Lung (tissue), 12 donors: ENCODE measurements around the gene KIF26A. TPM values are rescaled to one million over a fixed set of nuclear protein-coding genes. Genes with fewer than 3 reads are reported as not detected.

Source experiments
- ATAC-seq: fragments of 200-7000 bp; cut with Tn5 transposase; one replicate; pipeline ENCODE4 v1.9.1; 2020; ENCODE audit warnings: moderate number of reproducible peaks; ENCODE audit not compliant: insufficient read depth, low FRiP score
- DNase-seq, 3 donors: peaks; one replicate each; pipeline ENCODE4 v3.0.0-alpha.2; 2013 to 2017
- H3K27ac ChIP-seq, 2 donors: one replicate each; pipeline ENCODE4 v1.5.1; 2013; ENCODE audit warnings: mild to moderate bottlenecking in 2 of 2, moderate library complexity in 2 of 2, control low read depth in 1 of 2, inconsistent platforms in 1 of 2, low read depth in 1 of 2, low read length in 1 of 2
- H3K27me3 ChIP-seq, 3 donors: one replicate each; pipeline ENCODE4 v1.5.1; 2013; ENCODE audit warnings: low read length in 2 of 3; ENCODE audit not compliant: control insufficient read depth in 3 of 3, insufficient read depth in 3 of 3
- H3K36me3 ChIP-seq, 4 donors: one replicate each; pipeline ENCODE4 v1.5.1; 2013; ENCODE audit warnings: low read length in 4 of 4, mild to moderate bottlenecking in 1 of 4, moderate library complexity in 1 of 4; ENCODE audit not compliant: control insufficient read depth in 4 of 4, insufficient read depth in 4 of 4
- H3K4me1 ChIP-seq, 5 donors: one replicate each; pipeline ENCODE4 v1.5.1; 2013; ENCODE audit warnings: low read length in 5 of 5, mild to moderate bottlenecking in 2 of 5, moderate library complexity in 1 of 5; ENCODE audit not compliant: control insufficient read depth in 5 of 5, insufficient read depth in 5 of 5
- H3K4me3 ChIP-seq: one replicate; pipeline ENCODE4 v1.5.1; 2013; ENCODE audit warnings: mild to moderate bottlenecking, control low read depth, moderate library complexity
- H3K9ac ChIP-seq, 2 donors: one replicate each; pipeline ENCODE4 v1.5.1; 2013; ENCODE audit warnings: low read length in 2 of 2, control low read depth in 1 of 2; ENCODE audit not compliant: insufficient read depth in 1 of 2
- H3K9me3 ChIP-seq, 4 donors: one replicate each; pipeline ENCODE4 v1.5.1; 2013; ENCODE audit warnings: low read length in 3 of 4, mild to moderate bottlenecking in 1 of 4, moderate library complexity in 1 of 4; ENCODE audit not compliant: control insufficient read depth in 4 of 4, insufficient read depth in 3 of 4
- CTCF ChIP-seq: IDR thresholded peaks from 2 replicates; pipeline ENCODE4 v1.5.1; 2012; ENCODE audit warnings: mild to moderate bottlenecking; ENCODE audit errors: control extremely low read depth, extremely low read depth
- WGBS, 2 donors: extraction: QIAGEN DNeasy Blood & Tissue Kit; methylation state at CpG; one replicate each; pipeline ENCODE4 v1.1.7; 2013; 5-methylcytosine and 5-hydroxymethylcytosine counted together
- polyA plus RNA-seq, 2 donors: library from polyadenylated mRNA; stranded (reverse); fragments of 200-250 nt; gene quantifications; one replicate each; pipeline ENCODE4 v1.2.1, GENCODE V29; 2013
- total RNA-seq, 2 donors: library from RNA; depleted of rRNA in 1 of 2; stranded (reverse); fragments of >200 nt in 1 of 2; gene quantifications; one replicate each; pipeline ENCODE4 v1.2.1, GENCODE V29; 2014 to 2021
- donor health status: control.
- donor health status: control.
- donor health status: Bipolar disorder and iron deficiency.
- donor health status: healthy.
- donor health status: DM: yes; HTN: yes; CAD: no.

KIF26A gene
- total and polyA plus RNA-seq, 4 donors = 2.4 to 11.4 (median 4.5) TPM

DNA sequence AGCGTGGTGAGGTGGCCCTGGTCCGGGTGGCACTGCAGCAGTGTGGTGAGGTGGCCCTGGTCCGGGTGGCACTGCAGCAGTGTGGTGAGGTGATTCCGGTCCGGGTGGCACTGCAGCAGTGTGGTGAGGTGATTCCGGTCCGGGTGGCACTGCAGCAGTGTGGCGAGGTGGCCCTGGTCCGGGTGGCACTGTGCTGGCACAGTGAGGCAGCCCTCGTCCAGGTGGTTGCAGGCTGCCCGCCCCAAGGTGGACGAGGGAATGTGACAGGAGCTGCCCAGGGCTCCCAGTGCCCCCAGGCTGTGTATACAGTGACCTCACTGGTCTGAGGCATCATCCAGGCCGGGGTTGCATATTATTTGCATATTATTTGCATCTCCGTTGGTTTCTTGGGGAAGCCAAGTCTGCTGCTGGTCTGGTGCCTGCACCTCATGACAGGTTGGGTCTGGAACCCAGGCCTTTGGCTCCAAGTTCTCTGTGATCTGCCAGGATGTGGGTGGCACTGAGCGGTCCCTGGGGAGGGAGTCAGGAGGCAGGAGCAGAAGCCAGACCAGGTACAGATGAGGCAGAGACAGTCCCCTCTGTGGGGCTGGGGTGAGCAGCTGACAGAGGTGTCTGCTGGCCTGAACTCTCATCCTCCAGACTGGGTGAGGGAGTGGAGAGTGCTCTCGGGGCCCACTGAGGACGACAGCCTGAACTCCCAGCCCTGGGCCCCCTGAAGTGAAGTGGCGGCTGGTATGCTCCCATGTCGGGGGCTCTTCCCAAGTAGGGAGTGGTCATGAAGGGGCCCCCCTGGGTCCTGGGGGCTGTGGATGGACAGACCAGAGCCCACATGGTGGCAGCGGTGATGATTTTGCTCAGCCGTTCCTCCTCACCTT is 79.3 kb downstream of the KIF26A start:
- no peak for ATAC-seq
- peaks cover 0 to 4% (median 0%) of the 10 kb centered on the region in 3 donors for H3K27me3 ChIP-seq
- H3K4me3 ChIP-seq = no peak overlapping the region
- 87 to 89% methylated on average over 19 to 21 of the region's 21 CpGs for WGBS, 2 donors
- H3K36me3 ChIP-seq = no peaks in the 10 kb centered on the region
- DNase-seq = no peak
- no peak for TF ChIP-seq CTCF
- no peak overlapping the region for H3K9ac ChIP-seq
- peaks cover 0 to 24% (median 10%) of the 10 kb centered on the region in 5 donors for H3K4me1 ChIP-seq
- H3K9me3 ChIP-seq = peaks cover 0 to 3% (median 0%) of the 10 kb centered on the region in 4 donors
- no peak overlapping the region for H3K27ac ChIP-seq

DNA sequence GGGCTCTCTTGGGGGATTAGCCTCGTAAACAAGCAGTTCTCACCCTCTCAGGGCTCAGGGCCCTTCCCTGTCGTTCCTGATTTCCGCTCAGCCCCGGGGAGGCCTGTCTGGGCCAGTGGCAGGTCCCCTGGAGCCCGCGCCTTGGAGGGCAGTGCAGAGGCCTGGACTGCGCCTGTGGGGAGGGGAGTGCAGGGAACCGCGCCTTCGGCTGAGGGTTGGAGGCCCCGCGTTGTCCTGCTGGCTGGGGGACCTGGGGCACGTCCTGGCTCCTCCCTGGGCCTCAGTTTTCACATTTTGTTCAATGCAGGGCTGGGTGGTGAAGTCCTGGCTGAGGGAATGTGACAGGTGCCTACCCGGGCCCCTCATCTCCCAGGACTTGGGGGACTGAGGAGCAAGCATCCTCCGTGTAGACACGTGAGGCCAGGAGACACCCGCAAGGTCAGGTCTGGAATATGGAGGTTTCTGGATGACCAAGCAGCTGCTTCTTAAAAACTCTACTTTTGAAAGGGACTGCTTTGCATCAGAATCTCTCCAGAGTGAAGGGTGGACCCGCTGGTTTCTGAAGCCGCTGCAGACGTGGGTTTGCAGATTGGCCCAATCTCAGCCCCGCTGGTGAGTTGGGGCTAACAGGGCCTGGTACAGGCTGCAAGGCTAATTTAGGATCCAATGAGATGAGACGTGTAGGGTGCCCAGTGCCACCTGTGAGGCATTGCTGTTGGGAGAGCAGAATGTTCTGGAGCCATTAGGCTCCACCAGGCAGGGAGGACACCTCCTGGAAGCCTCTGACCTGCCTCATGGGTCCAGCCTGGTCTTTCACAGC is 80.2 kb downstream of the KIF26A start:
- 80 to 83% methylated on average over 22 of the region's 22 CpGs for WGBS, 2 donors

DNA sequence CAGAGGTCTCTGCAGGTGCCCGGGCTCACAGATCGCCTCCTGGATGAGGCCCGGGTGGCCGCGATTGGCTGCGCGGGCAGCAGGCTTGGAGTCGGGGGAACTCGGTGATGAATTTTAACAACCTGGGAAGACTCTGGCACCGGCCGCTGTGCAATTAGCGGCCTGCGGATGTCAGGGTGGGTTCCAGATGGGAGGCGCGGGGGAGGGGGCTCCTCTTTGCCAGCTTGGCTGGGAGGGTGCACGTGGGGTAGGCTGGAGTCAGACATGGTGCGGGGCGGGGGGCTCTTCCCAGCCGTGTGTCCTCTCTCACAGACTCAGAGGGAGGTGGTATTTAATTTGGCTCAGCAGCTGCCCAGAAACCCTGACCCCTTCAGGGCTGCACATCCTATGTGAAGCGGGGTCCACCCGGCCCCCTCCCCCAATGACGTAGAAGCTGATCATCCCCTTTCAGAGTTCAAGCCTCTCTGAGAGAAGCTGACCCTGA is 81.4 kb downstream of the KIF26A start:
- 49 to 55% methylated on average over 22 of the region's 22 CpGs for WGBS, 2 donors
- Histone ChIP-seq H3K9me3 (no peaks in the 10 kb centered on the region), H3K36me3 (no peaks in the 10 kb centered on the region), H3K27me3 (peaks cover 0 to 4% (median 0%) of the 10 kb centered on the region in 3 donors), H3K4me3 (no peak overlapping the region), H3K4me1 (peaks cover 0 to 43% (median 12%) of the 10 kb centered on the region in 5 donors), H3K27ac (no peak overlapping the region), H3K9ac (no peak overlapping the region)
- TF ChIP-seq CTCF = no peak
- no peak for DNase-seq
- no peak for ATAC-seq

More for the DNA sequence above, 80.2 kb downstream of the KIF26A start:
- Histone ChIP-seq H3K9me3 (peaks cover 0 to 2% (median 0%) of the 10 kb centered on the region in 4 donors), H3K27me3 (peaks cover 0 to 4% (median 0%) of the 10 kb centered on the region in 3 donors), H3K27ac (no peak overlapping the region), H3K9ac (no peak overlapping the region), H3K4me3 (no peak overlapping the region), H3K4me1 (peaks cover 0 to 31% (median 12%) of the 10 kb centered on the region in 5 donors), H3K36me3 (no peaks in the 10 kb centered on the region)
- ATAC-seq = no peak
- DNase-seq = no peak
- TF ChIP-seq CTCF = no peak
